Upper lobe of left lung (tissue), 4 donors: ENCODE data around the gene FNDC1.

ENCODE experiments used
- EP300 ChIP-seq, 4 donors: sonication (generic); formaldehyde crosslinking; IDR thresholded peaks; one replicate each; pipeline ENCODE4 v1.5.1; 2017; ENCODE audit warnings: antibody characterized with exemption in 4 of 4, control low read depth in 2 of 4
- POLR2AphosphoS5 ChIP-seq, 2 donors: sonication (generic); formaldehyde crosslinking; IDR thresholded peaks; one replicate each; pipeline ENCODE4 v1.5.1; 2017; ENCODE audit warnings: antibody characterized with exemption in 2 of 2
- TF ChIP-seq, protein P1 (sequence below), 6 experiments: fragments of 450-650 bp in 4 of 6; fragments of 200-600 bp in 2 of 6; sonication (generic) in 2 of 6; IDR thresholded peaks; one replicate each; pipeline ENCODE4 v1.5.1; 2016 to 2019; ENCODE audit warnings: antibody characterized with exemption in 6 of 6

DNA sequence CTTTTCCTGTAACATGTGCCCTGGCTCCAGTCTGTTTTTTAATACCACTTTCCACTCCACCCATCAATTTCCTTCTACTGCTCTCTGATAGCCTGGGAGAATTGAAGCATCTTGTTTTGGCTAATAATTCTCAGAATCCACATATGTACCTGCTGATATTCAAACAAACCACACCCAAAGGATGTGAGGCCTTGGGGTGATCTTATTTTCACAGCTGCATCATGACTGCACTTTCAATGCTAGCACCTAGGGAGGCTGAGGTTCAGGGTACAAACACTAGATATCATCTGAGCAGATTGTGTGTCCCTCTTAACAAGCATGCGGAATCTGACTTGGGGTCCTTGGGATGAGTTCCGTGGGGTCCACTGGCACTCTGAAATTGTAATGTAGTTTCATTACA is 12.7 kb downstream of the FNDC1 start:
- TF ChIP-seq, protein P1, sequence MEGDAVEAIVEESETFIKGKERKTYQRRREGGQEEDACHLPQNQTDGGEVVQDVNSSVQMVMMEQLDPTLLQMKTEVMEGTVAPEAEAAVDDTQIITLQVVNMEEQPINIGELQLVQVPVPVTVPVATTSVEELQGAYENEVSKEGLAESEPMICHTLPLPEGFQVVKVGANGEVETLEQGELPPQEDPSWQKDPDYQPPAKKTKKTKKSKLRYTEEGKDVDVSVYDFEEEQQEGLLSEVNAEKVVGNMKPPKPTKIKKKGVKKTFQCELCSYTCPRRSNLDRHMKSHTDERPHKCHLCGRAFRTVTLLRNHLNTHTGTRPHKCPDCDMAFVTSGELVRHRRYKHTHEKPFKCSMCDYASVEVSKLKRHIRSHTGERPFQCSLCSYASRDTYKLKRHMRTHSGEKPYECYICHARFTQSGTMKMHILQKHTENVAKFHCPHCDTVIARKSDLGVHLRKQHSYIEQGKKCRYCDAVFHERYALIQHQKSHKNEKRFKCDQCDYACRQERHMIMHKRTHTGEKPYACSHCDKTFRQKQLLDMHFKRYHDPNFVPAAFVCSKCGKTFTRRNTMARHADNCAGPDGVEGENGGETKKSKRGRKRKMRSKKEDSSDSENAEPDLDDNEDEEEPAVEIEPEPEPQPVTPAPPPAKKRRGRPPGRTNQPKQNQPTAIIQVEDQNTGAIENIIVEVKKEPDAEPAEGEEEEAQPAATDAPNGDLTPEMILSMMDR (IDR thresholded peaks at IDR 0.05): no peak
- TF ChIP-seq EP300 (IDR thresholded peaks at IDR 0.05) (no peak), POLR2AphosphoS5 (IDR thresholded peaks at IDR 0.05) (no peak)
